Spinal cord (tissue), 10 donors: ENCODE measurements around the gene GCFC2. TPM values are rescaled to one million over a fixed set of nuclear protein-coding genes. Genes with fewer than 3 reads are reported as not detected.

Experiments used
- DNase-seq, 6 donors: peaks; one replicate each; pipeline versions ENCODE4 v3.0.0 to v3.0.0-alpha.2; 2013 to 2015; ENCODE audit warnings: low spot score in 6 of 6, low read depth in 4 of 6
- H3K27ac ChIP-seq: one replicate; pipeline ENCODE4 v1.5.1; 2013; ENCODE audit warnings: low read depth, low read length, control low read depth
- H3K27me3 ChIP-seq: one replicate; pipeline ENCODE4 v1.6.1; 2013; ENCODE audit warnings: low read length; ENCODE audit not compliant: control insufficient read depth, insufficient read depth
- H3K36me3 ChIP-seq: one replicate; pipeline ENCODE4 v1.6.1; 2013; ENCODE audit warnings: low read length; ENCODE audit not compliant: control insufficient read depth, insufficient read depth
- H3K4me1 ChIP-seq: one replicate; pipeline ENCODE4 v1.6.1; 2013; ENCODE audit warnings: low read length; ENCODE audit not compliant: control insufficient read depth, insufficient read depth
- H3K4me3 ChIP-seq: one replicate; pipeline ENCODE4 v1.5.1; 2013; ENCODE audit warnings: low read depth, low read length, control low read depth
- H3K9me3 ChIP-seq: one replicate; pipeline ENCODE4 v1.6.1; 2013; ENCODE audit warnings: low read length; ENCODE audit not compliant: control insufficient read depth, insufficient read depth
- WGBS: methylation state at CpG from one replicate; pipeline ENCODE4 v1.1.5; 2013; ENCODE audit warnings: missing lambda C conversion rate; ENCODE audit not compliant: insufficient coverage; 5-methylcytosine and 5-hydroxymethylcytosine counted together
- polyA plus RNA-seq, 2 donors: library from polyadenylated mRNA; unstranded; fragments of 120-200 nt; gene quantifications; one replicate each; pipeline ENCODE4 v1.2.1, GENCODE V29; 2013; ENCODE audit not compliant: insufficient read length in 2 of 2
- total RNA-seq, 2 donors: library from RNA; depleted of rRNA in 1 of 2; stranded (reverse); fragments of 120-200 nt in 1 of 2; fragments of >200 nt in 1 of 2; gene quantifications; one replicate each; pipeline versions ENCODE4 v1.2.3 to v1.2.4, GENCODE V29; 2013 to 2014
- donor health status: healthy.

GCFC2 gene
- total and polyA plus RNA-seq, 4 donors = 24.5 to 31.7 (median 27.1) TPM

- no peaks in the 10 kb centered on the region for H3K4me1 ChIP-seq
- H3K9me3 ChIP-seq = no peaks in the 10 kb centered on the region
- no peak overlapping the region for H3K4me3 ChIP-seq
- no peak overlapping the region for H3K27ac ChIP-seq
- DNase-seq = no peak
- H3K36me3 ChIP-seq = peaks cover 8% of the 10 kb centered on the region
- no peaks in the 10 kb centered on the region for H3K27me3 ChIP-seq
These were observed 52.9 kb downstream of the GCFC2 start for GRCh38 chr2:75657798-75658197.

- DNase-seq = no peak
- H3K27ac ChIP-seq = no peak overlapping the region
- H3K27me3 ChIP-seq = no peaks in the 10 kb centered on the region
- peaks cover 8% of the 10 kb centered on the region for H3K36me3 ChIP-seq
- H3K4me3 ChIP-seq = no peak overlapping the region
- WGBS = no CpG with 5 or more reads among the region's 1 CpG
- H3K9me3 ChIP-seq = no peaks in the 10 kb centered on the region
- no peaks in the 10 kb centered on the region for H3K4me1 ChIP-seq
These were observed 54.2 kb downstream of the GCFC2 start for GRCh38 chr2:75656563-75656962.

GRCh38 chr2:75655861-75656260 lies 54.9 kb downstream of the GCFC2 start:
- no peak overlapping the region for H3K4me3 ChIP-seq
- H3K27me3 ChIP-seq = no peaks in the 10 kb centered on the region
- no peaks in the 10 kb centered on the region for H3K9me3 ChIP-seq
- DNase-seq = no peak
- WGBS = 82% methylated on average over 1 of the region's 1 CpG
- peaks cover 5% of the 10 kb centered on the region for H3K36me3 ChIP-seq
- H3K4me1 ChIP-seq = no peaks in the 10 kb centered on the region
- H3K27ac ChIP-seq = no peak overlapping the region

DNA sequence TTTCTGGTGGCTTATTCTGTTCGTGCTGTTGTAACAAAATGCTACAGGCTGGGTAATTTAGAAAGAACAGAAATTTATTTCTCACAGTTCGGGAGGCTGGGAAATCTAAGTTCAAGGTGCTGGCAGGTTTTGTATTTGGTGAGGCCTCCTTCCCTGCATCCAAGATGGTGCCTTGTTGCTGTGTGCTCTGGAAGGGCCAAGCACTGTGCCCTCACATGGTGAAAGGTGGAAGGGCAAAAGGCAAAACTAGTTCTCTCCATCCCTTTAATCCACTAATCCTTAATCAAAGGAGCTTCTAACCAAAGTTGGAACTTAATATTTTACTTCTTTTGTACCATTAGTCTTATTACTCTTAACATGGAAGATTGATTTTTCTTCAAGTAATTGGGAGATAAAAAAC lies 56.7 kb downstream of the GCFC2 start:
- H3K27me3 ChIP-seq = no peaks in the 10 kb centered on the region
- H3K4me3 ChIP-seq = no peak overlapping the region
- H3K36me3 ChIP-seq = peaks cover 14% of the 10 kb centered on the region
- H3K4me1 ChIP-seq = no peaks in the 10 kb centered on the region
- no peak for DNase-seq
- H3K9me3 ChIP-seq = no peaks in the 10 kb centered on the region
- H3K27ac ChIP-seq = no peak overlapping the region
- no CpG with 5 or more reads among the region's 2 CpGs for WGBS

- Histone ChIP-seq H3K27me3 (no peaks in the 10 kb centered on the region), H3K4me1 (no peaks in the 10 kb centered on the region), H3K36me3 (peaks cover 14% of the 10 kb centered on the region), H3K4me3 (peak overlapping the region; percentile 97), H3K9me3 (no peaks in the 10 kb centered on the region), H3K27ac (no peak overlapping the region)
- no peak for DNase-seq
- WGBS = no CpG with 5 or more reads among the region's 3 CpGs
These were observed 62.9 kb downstream of the GCFC2 start for GRCh38 chr2:75647771-75648170.

- WGBS = under 1% methylated on average over 59 of the region's 60 CpGs
These were observed 63.9 kb downstream of the GCFC2 start, which contains the start of gene MRPL19 for GRCh38 chr2:75646583-75647425. MRPL19 (plus strand) TSS chr2:75646783; CDS start chr2:75646808, 25 bp downstream.

DNA sequence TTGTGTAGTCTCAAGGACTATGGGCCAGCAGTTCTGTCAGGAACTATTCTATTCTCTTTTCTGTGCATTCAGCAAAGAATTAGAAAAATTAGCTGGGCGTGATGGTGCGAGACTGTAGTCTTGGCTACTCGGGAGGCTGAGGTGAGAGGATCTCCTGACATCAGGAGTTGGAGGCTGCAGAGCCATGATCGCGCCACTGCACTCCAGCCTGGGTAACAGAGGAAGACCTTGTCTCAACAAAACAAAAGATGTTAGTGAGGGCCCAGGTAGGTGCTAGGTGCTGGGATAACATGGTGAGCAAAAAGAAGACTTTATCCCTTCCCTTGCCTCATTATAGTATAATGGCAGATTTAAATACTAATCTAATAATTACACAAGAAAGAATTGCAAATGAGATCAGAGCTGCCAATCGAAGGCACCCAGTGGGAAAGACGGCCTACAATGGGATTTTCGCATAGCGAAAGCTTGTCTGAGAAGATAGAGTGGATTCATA lies 64.6 kb downstream of the GCFC2 start:
- H3K27me3 ChIP-seq = no peaks in the 10 kb centered on the region
- H3K4me1 ChIP-seq = no peaks in the 10 kb centered on the region
- 65% methylated on average over 7 of the region's 9 CpGs for WGBS
- H3K9me3 ChIP-seq = no peaks in the 10 kb centered on the region
- H3K27ac ChIP-seq = peak overlapping the region; percentile 78
- H3K36me3 ChIP-seq = peaks cover 14% of the 10 kb centered on the region
- DNase-seq = no peak
- peak overlapping the region; percentile 97 for H3K4me3 ChIP-seq

More at GRCh38 chr2:75646583-75647425, 63.9 kb downstream of the GCFC2 start, which contains the start of gene MRPL19:
- peak; percentile 82 to 99 (median 92) for DNase-seq
- no peaks in the 10 kb centered on the region for H3K9me3 ChIP-seq
- peak within 1 kb of the TSS; percentile 78 for H3K27ac ChIP-seq
- H3K4me3 ChIP-seq = peak within 1 kb of the TSS; percentile 97
- H3K4me1 ChIP-seq = no peaks in the 10 kb centered on the region
- H3K36me3 ChIP-seq = peaks cover 14% of the 10 kb centered on the region
- no peaks in the 10 kb centered on the region for H3K27me3 ChIP-seq

- no peaks in the 10 kb centered on the region for H3K4me1 ChIP-seq
- H3K9me3 ChIP-seq = no peaks in the 10 kb centered on the region
- no peak overlapping the region for H3K27ac ChIP-seq
- H3K36me3 ChIP-seq = peaks cover 11% of the 10 kb centered on the region
- no peak overlapping the region for H3K4me3 ChIP-seq
- no peak for DNase-seq
- WGBS = 98% methylated on average over 10 of the region's 10 CpGs
- no peaks in the 10 kb centered on the region for H3K27me3 ChIP-seq
These were observed 65.1 kb downstream of the GCFC2 start for GRCh38 chr2:75645643-75646042.

GRCh38 chr2:75643980-75644379 lies 66.7 kb downstream of the GCFC2 start:
- no peaks in the 10 kb centered on the region for H3K4me1 ChIP-seq
- H3K27ac ChIP-seq = no peak overlapping the region
- H3K27me3 ChIP-seq = no peaks in the 10 kb centered on the region
- peaks cover 1% of the 10 kb centered on the region for H3K9me3 ChIP-seq
- H3K4me3 ChIP-seq = no peak overlapping the region
- DNase-seq = no peak
- H3K36me3 ChIP-seq = peaks cover 4% of the 10 kb centered on the region
- no CpG with 5 or more reads among the region's 1 CpG for WGBS

- WGBS = 100% methylated on average over 1 of the region's 1 CpG
- peaks cover 3% of the 10 kb centered on the region for H3K27me3 ChIP-seq
- no peak for DNase-seq
- no peak overlapping the region for H3K27ac ChIP-seq
- no peaks in the 10 kb centered on the region for H3K4me1 ChIP-seq
- no peaks in the 10 kb centered on the region for H3K36me3 ChIP-seq
- no peak overlapping the region for H3K4me3 ChIP-seq
- H3K9me3 ChIP-seq = peaks cover 1% of the 10 kb centered on the region
These were observed 69.1 kb downstream of the GCFC2 start for GRCh38 chr2:75641587-75641986.
